ENCODE measurements around the gene HTRA1. TPM values are rescaled to one million over a fixed set of nuclear protein-coding genes. Genes with fewer than 3 reads are reported as not detected.

Gene HTRA1
- total RNA-seq, 1 donor from 2014 or later = 62.6 TPM

DNA sequence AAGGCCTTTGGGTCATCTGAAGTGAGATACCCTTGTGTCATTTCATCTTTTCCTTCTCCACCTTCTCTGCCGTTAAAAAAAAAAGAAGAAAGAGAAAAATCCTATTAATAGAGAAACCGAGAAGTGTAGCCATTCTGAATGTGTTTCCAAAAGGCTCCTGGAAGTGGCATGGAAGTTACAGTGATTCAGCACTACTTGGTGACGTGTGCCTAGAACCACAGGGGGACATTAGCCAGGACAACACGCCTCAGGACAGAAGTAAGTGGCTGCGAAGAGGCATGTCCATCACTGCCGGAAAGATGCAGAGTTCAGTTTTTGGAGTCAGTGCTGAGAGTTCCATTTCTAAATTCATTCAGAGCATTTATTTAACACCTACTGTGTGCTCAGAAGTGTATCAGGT lies 6.3 kb downstream of the HTRA1 start:
- Histone ChIP-seq H3K4me1 (peaks cover 63% of the 10 kb centered on the region), H3K27ac (replicated peaks) (no peak overlapping the region), H3K9me3 (replicated peaks) (no peaks in the 10 kb centered on the region), H3K4me3 (no peak overlapping the region), H3K36me3 (no peaks in the 10 kb centered on the region), H3K27me3 (ENCODE audit: low read depth) (no peaks in the 10 kb centered on the region)
- DNase-seq = no peak
- TF ChIP-seq CTCF (IDR thresholded peaks at IDR 0.05; ENCODE audit: borderline replicate concordance) = no peak
- intact Hi-C loops (cut with micrococcal nuclease) = no loop called here

DNA sequence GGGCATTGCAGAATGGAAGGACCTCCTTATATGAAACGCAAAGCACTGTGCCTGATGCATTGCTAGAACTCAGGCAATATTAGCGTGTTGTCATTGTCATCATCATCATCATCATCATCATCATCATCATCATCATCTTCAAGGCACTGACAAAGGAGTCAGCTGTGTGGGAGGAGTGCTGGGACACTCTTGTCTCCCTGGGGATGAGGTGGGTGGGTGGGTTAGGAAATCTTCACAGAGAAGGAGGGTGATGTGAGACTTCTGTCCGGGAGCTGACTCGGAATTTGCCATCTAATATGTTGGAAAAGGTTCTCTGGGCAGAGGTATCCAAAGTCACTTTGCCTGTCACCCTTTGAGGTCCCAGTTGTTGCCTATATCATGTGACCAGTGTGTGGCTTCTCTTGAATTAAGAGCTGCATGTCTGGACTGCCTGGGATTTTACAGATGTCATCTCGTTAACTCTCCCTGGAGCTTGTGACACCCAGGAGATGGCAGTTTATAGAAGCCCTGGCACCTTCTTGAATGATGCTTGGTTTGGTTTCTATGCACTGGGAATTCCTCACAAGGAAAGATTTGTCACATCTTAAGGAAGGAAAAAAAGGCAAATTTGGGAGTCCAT lies 7.1 kb downstream of the HTRA1 start:
- TF ChIP-seq CTCF (IDR thresholded peaks at IDR 0.05; ENCODE audit: borderline replicate concordance) = no peak
- H3K4me3 ChIP-seq = no peak overlapping the region
- H3K36me3 ChIP-seq = no peaks in the 10 kb centered on the region
- intact Hi-C loops (cut with micrococcal nuclease) = no loop called here
- H3K27ac ChIP-seq (replicated peaks) = peak overlapping the region; percentile 66
- H3K27me3 ChIP-seq (ENCODE audit: low read depth) = no peaks in the 10 kb centered on the region
- no peak for DNase-seq
- H3K9me3 ChIP-seq (replicated peaks) = no peaks in the 10 kb centered on the region
- H3K4me1 ChIP-seq = peaks cover 61% of the 10 kb centered on the region

GRCh38 chr10:122468926-122469781 lies 7.8 kb downstream of the HTRA1 start:
- Histone ChIP-seq H3K27ac (replicated peaks) (peak overlapping the region; percentile 66), H3K4me1 (peaks cover 60% of the 10 kb centered on the region), H3K4me3 (no peak overlapping the region), H3K27me3 (ENCODE audit: low read depth) (no peaks in the 10 kb centered on the region), H3K9me3 (replicated peaks) (no peaks in the 10 kb centered on the region), H3K36me3 (no peaks in the 10 kb centered on the region)
- intact Hi-C loops (cut with micrococcal nuclease) = no loop called here
- DNase-seq = no peak
- no peak for TF ChIP-seq CTCF (IDR thresholded peaks at IDR 0.05; ENCODE audit: borderline replicate concordance)

DNA sequence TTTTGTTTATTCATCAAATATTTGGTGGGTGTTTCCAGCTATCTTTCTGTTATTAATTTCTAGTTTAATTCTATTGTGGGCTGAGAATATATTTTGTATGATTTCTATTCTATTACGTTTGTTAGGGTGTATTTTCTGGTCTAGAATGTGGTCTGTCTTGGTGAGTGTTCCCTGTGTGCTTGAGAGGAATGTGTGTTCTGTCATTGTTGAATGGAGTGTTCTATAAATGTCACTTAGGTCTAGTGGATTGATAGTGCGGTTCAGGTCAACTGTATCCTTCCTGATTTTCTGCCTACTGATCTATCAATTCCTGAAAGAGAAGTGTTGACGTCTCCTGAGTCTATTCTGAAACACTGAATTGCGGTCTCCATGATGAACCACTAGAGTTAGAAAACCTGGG lies 8.5 kb downstream of the HTRA1 start:
- Histone ChIP-seq H3K27ac (replicated peaks) (peak overlapping the region; percentile 66), H3K9me3 (replicated peaks) (no peaks in the 10 kb centered on the region), H3K27me3 (ENCODE audit: low read depth) (no peaks in the 10 kb centered on the region), H3K36me3 (no peaks in the 10 kb centered on the region), H3K4me1 (peaks cover 60% of the 10 kb centered on the region), H3K4me3 (no peak overlapping the region)
- intact Hi-C loops (cut with micrococcal nuclease) = no loop called here
- TF ChIP-seq CTCF (IDR thresholded peaks at IDR 0.05; ENCODE audit: borderline replicate concordance) = no peak
- no peak for DNase-seq

DNA sequence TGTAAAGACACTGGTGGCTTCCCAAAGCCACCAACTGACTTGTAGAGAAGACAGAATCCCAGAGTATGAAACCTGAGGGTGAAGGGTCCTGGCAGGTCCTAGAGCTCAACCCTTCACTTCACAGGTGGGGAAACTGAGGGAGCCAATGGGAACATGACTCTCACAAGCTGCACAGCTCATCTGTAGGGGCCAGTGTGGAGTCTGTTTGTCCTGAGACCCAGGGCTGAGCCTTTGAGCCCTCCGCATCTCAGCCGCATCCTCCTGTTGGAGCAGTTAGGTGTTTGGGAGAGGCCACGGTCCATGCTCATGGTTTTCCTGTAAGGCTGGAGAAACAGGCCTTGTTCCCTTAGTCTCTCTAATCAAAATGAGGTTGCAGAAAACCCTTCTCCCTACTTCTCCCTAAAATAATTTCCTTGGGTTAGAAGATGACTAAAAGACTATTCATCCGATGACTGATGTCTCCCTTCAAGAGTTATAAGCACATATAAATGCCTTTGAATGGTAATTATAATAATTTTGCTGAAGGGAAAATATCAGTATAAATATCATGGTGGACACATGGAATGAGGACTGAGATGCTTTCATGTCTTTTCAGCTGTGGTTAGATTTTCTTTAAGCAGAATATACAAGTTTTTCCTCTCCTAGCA lies 10.3 kb downstream of the HTRA1 start:
- Histone ChIP-seq H3K27ac (replicated peaks) (no peak overlapping the region), H3K4me1 (peaks cover 68% of the 10 kb centered on the region), H3K4me3 (no peak overlapping the region), H3K9me3 (replicated peaks) (no peaks in the 10 kb centered on the region), H3K27me3 (ENCODE audit: low read depth) (no peaks in the 10 kb centered on the region), H3K36me3 (no peaks in the 10 kb centered on the region)
- intact Hi-C loops (cut with micrococcal nuclease) = no loop called here
- no peak for TF ChIP-seq CTCF (IDR thresholded peaks at IDR 0.05; ENCODE audit: borderline replicate concordance)
- DNase-seq = no peak
